HG03103 (cell line): ENCODE measurements around the gene IFNL4.
"Not testable (repeated sequence)": the region's sequence is repeated elsewhere in the genome, so short reads cannot be mapped to it uniquely, and the experiment has no call there.

ENCODE experiments used
- ATAC-seq: cut with Tn5 transposase; IDR thresholded peaks from one replicate; pipeline ENCODE4 v1.9.1; 2021; ENCODE audit warnings: low read depth; ENCODE audit not compliant: unreplicated experiment

Gene IFNL4

GRCh38 chr19:39248806-39249205 lies at the start of gene IFNL4:
Gene IFNL4, minus strand, starts transcription at chr19:39248856.
- no peak for ATAC-seq

GRCh38 chr19:39297931-39298634 lies 49.4 kb upstream of the IFNL4 start:
- no peak for ATAC-seq

GRCh38 chr19:39296906-39297305 lies 48.2 kb upstream of the IFNL4 start:
- no peak for ATAC-seq

GRCh38 chr19:39296055-39296645 lies 47.5 kb upstream of the IFNL4 start, which contains the start of gene IFNL1:
Gene IFNL1, plus strand, starts transcription at chr19:39296407. Its CDS starts 15 bp downstream, at chr19:39296422.
- no peak for ATAC-seq

GRCh38 chr19:39293394-39293793 lies 44.7 kb upstream of the IFNL4 start:
- no peak for ATAC-seq

- ATAC-seq: no peak
Observed at GRCh38 chr19:39284032-39284431, 35.4 kb upstream of the IFNL4 start.

- no peak for ATAC-seq
Observed at GRCh38 chr19:39282021-39282420, 33.4 kb upstream of the IFNL4 start.

GRCh38 chr19:39277598-39277997 lies 28.9 kb upstream of the IFNL4 start:
- no peak for ATAC-seq

- no peak for ATAC-seq
Observed at GRCh38 chr19:39276740-39277139, 28.1 kb upstream of the IFNL4 start.

- no peak for ATAC-seq
Observed at GRCh38 chr19:39275578-39275977, 26.9 kb upstream of the IFNL4 start.

GRCh38 chr19:39273859-39274258 lies 25.2 kb upstream of the IFNL4 start:
- ATAC-seq: not testable (repeated sequence)

- no peak for ATAC-seq
Observed at GRCh38 chr19:39270036-39270871, 21.6 kb upstream of the IFNL4 start.

GRCh38 chr19:39269369-39269768 lies 20.7 kb upstream of the IFNL4 start:
- not testable (repeated sequence) for ATAC-seq

GRCh38 chr19:39268531-39269223 lies 20.0 kb upstream of the IFNL4 start:
- not testable (repeated sequence) for ATAC-seq

- ATAC-seq: not testable (repeated sequence)
Observed at GRCh38 chr19:39268085-39268484, 19.4 kb upstream of the IFNL4 start, which contains the start of gene IFNL2. Gene IFNL2, plus strand, starts transcription at chr19:39268396. Its CDS starts 173 bp downstream, at chr19:39268569.

- no peak for ATAC-seq
Observed at GRCh38 chr19:39265321-39265916, 16.8 kb upstream of the IFNL4 start.

- no peak for ATAC-seq
Observed at GRCh38 chr19:39264306-39265290, 15.9 kb upstream of the IFNL4 start.

- ATAC-seq: no peak
Observed at GRCh38 chr19:39263912-39264305, 15.3 kb upstream of the IFNL4 start.

GRCh38 chr19:39262496-39262895 lies 13.8 kb upstream of the IFNL4 start:
- no peak for ATAC-seq
